ENCODE data around the gene RAB40C.
A peak's percentile ranks its signal among the peaks of the same experiment; 100 is the strongest.

Gene RAB40C

DNA sequence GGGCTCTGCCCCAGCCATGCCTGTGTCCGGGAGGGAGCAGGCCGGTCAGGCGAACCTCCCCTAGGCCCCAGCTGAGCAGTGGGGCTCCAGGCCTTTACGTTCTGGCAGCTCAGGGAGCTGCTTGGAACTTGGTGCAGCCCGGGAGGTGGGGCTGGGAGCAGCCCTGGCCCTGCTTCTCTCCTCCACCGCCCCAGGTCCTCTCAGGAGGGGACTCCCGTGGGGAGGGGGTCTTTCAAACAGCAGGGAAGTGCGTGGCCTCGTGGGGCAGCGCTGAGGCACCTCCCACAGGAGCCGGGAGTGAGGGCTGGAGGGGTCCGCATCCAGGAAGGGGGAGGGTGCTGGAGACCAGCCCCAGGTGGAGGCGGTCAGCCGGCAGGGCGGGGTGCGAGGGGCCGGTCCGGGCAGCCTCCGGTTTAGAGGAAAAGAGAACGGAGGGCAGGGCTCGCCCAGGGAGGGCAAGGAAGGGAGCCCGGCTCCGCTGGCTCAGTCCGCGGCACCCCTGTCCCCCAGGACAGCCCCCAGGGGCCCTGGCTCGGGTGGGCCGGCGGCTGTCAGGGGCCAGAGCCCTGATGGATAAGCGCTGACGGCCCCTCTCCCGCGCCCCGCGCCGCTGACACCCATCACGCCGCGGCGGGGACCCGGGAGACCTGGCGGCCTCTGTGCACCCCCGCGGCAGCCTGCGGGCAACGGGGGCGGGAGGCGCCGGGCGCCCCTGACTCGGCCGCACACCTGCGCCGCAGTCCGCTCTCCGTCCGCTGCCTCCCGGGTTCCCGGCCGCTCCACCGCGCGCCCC is 30.3 kb upstream of the RAB40C start:
- no peak for DNase-seq

- no peak for DNase-seq
Observed at GRCh38 chr16:560204-560700, 29.6 kb upstream of the RAB40C start, which contains the start of gene PRR35. PRR35 (plus strand) TSS chr16:560394; CDS start chr16:563295, 2,901 bp downstream.

DNA sequence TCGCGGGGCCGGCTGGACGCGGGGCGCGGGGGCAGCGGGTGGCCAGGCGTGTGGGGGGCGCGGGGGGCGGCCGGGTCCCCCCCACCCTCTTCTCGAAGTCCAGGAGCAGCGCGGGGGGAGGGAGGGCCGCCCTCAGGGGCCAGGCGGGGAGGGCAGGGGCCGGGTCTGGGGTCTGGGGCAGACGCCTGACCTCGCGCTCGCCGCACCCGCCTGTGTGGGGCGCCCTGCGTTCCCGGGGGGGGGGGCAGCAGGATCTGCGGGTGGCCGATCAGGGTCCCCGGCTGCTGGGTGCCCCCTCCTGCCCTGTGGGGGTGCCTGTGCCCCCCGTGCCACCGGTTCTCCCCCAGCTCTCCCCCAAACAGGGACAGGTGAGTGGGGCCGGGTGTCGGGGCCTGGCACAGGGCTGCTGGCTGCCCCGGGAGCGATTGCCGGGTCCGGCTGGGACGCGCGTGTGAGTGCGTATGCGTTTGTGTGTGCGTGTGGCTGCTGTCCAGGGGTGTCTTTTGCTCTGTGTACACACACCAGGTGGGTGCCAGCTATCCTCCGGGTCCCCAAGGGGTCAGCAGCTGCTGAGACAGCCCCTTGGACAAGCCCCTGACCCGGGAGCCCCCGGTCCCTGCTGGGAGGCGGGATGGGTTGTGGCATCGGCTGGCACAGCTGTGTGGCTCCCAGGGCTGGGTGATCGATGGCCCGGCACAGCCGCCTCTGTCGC is 29.0 kb upstream of the RAB40C start:
- no peak for DNase-seq

DNA sequence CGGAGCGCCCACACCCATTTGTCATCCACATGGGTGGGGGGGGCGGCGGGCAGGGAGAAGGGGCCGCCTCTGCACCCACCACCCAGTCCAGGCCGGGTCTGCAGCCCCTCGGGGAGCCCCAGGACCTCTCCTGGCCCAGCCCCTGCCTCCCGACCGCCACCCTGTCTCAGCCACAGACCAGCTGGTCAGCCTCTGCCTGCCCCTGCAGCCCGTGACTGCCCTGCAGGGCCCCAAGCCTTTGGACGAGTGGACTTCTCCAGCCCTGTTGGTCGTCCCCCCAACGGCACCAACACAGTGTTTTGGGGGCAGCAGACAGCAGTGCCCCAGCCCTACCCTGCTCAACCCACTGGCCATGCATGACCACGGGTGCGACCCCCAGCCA is 28.5 kb upstream of the RAB40C start:
- DNase-seq = no peak

- no peak for DNase-seq
Observed at GRCh38 chr16:561957-562938, 27.6 kb upstream of the RAB40C start.

GRCh38 chr16:563072-563644 is 26.7 kb upstream of the RAB40C start:
- DNase-seq = no peak

GRCh38 chr16:564690-565418 is 25.0 kb upstream of the RAB40C start:
- DNase-seq = no peak

- no peak for DNase-seq
Observed at GRCh38 chr16:565419-566330, 24.2 kb upstream of the RAB40C start.

DNA sequence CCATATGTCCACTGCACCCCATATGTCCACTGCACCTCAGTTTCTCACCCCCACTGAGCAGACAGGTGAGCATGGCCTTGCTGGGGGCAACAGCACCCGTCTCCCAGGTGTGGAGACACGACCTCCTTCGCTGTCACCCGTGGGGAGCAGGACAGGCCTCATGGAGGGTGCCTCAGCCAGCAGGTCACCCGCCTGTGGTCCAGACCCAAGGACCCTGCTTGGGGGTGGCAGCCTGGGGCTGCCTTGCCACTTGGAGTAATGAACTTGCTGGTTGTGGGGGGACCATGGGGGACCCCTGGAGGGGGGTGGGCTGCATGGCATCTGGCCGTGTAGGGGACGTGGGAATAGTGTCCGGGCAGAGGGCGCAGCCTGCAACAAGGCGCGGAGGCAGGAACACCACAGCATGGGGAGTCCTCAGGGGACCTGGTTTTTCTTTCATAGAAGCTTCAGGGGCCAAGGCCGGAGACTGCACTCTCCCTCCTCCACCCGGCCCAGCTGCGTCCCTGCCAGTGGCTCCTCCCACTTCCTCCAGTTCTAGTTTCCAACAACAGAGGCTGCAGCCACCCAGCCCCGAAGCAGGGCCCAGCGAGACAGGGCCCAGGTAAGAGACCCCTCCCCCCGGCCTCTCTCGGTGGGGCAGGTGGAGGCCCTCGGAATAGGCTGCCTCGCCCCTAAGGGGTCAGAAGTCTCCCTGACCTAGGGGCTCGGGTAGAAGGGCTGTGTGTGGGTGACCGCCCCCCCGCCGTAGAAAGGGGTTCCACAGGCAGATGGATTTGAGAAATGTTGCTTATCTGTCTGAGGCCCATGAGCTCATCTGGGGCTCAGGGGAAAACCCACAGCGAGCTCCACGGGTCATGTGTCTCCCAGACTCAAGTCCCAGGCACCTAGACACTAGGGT is 23.1 kb upstream of the RAB40C start, which contains the start of gene NHLRC4:
Gene NHLRC4 (plus strand): TSS at position 531 of the 898 bp plus-strand sequence. CDS start 1,043 bp downstream, outside the sequence.
- DNase-seq = peak; percentile 58

DNA sequence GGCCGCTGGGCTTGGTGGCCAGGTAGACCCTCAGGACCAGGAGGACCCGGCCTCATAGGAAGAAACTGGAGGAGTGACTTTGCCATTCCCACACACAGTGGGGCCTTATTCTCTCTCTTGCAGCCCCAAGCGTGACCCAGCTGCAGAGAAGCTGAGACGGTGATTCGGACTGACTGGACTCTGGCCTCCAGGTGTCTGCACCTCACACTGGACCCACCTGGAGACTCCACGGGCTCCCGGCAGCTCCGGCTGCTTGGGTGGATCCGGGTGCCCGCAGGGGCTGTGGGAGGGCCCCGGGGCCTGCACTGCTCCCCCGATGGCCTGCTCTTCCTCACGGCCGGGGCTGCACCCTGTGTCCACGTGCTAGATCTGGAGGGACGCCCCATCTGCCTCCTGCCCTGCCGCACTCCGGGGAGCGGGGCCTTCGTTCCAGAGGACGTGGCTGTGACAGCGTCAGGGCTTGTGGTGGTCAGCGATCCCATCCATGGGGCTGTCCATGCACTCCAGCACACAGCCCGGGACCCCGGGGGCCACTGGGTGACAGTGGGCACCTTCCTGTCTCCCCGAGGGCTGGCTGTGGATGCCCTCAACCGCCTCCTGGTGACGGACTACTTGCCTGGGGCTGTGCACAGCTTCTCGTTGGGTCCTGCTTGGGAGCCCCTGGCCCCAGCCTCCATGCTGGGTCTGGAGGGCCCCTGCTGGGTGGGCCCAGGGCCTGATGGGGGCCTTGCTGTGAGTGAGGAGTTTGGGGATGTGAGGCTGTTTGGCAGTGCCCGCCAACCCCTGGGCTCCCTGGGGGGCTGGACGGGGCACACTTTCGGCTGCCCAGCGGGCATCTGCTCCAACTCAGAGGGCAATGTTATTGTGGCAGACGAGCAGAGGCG is 22.3 kb upstream of the RAB40C start:
- no peak for DNase-seq

GRCh38 chr16:568401-569258 is 21.2 kb upstream of the RAB40C start:
- no peak for DNase-seq

GRCh38 chr16:569445-570254 is 20.2 kb upstream of the RAB40C start, which contains the start of gene PIGQ:
PIGQ (plus strand) TSS chr16:569968; CDS start chr16:574075, 4,107 bp downstream.
- no peak for DNase-seq

GRCh38 chr16:572865-573650 is 16.8 kb upstream of the RAB40C start:
- no peak for DNase-seq

DNA sequence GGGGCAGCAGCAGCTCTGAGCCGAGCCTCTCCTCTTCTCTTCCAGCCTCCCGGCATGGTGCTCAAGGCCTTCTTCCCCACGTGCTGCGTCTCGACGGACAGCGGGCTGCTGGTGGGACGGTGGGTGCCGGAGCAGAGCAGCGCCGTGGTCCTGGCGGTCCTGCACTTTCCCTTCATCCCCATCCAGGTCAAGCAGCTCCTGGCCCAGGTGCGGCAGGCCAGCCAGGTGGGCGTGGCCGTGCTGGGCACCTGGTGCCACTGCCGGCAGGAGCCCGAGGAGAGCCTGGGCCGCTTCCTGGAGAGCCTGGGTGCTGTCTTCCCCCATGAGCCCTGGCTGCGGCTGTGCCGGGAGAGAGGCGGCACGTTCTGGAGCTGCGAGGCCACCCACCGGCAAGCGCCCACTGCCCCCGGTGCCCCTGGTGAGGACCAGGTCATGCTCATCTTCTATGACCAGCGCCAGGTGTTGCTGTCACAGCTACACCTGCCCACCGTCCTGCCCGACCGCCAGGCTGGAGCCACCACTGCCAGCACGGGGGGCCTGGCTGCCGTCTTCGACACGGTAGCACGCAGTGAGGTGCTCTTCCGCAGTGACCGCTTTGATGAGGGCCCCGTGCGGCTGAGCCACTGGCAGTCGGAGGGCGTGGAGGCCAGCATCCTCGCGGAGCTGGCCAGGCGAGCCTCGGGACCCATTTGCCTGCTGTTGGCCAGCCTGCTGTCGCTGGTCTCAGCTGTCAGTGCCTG is 15.7 kb upstream of the RAB40C start:
- no peak for DNase-seq

Data from NCI-H510A (cell line).